Neural progenitor cell (in vitro differentiated cells): ENCODE results near the gene UTS2.

Experiments used
- EZH2 ChIP-seq: fragments of 200-600 bp; sonication (generic); IDR thresholded peaks from 2 replicates; pipeline ENCODE4 v1.6.1; 2017; ENCODE audit warnings: antibody characterized with exemption, mild to moderate bottlenecking, moderate library complexity
- EZH2phosphoT487 ChIP-seq: fragments of 200-600 bp; sonication (generic); IDR thresholded peaks from 2 replicates; pipeline ENCODE4 v1.6.1; 2017; ENCODE audit warnings: antibody characterized with exemption
- TF ChIP-seq, protein P1 (sequence below): fragments of 200-600 bp; sonication (generic); IDR thresholded peaks from 2 replicates; pipeline ENCODE4 v1.5.1; 2017; ENCODE audit warnings: antibody characterized with exemption, mild to moderate bottlenecking

DNA sequence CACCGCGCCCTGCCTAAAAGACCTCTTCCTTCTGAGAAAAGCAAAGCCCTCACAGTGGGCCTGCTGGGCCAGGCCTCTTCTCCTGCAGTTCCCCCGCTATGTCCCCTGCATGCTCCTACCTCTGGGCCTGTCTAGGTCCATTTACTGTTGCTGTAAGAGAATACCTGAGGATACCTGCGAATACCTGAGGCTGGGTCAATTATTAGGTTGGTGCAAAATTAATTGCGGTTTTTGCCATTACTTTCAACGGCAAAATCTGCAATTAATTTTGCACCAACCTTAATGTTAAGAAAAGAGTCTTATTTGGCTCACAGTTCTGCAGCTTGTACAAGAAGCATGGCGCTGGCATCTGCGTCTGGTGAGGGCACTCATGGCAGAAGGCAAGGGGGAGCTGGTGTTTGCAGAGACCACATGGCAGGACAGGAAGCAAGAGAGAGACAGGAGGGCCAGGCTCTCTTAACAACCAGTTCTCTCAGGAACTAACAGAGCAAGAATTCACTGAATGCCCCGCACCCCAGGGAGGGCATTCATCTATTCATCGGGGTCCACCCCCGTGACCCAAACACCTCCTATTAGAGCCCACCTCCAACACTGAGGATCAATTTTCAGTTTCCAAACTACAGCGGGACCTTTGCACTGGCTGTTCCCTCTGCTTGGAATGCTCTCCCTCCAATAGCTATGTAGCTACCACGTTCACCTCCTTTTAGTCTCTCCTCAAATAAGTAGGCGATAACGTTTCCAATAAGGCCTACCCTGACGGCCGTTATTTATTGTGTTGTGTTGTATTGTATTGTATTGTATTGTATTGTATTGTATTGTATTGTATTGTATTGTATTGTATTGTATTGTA lies 9.6 kb upstream of the UTS2 start:
- TF ChIP-seq, protein P1, sequence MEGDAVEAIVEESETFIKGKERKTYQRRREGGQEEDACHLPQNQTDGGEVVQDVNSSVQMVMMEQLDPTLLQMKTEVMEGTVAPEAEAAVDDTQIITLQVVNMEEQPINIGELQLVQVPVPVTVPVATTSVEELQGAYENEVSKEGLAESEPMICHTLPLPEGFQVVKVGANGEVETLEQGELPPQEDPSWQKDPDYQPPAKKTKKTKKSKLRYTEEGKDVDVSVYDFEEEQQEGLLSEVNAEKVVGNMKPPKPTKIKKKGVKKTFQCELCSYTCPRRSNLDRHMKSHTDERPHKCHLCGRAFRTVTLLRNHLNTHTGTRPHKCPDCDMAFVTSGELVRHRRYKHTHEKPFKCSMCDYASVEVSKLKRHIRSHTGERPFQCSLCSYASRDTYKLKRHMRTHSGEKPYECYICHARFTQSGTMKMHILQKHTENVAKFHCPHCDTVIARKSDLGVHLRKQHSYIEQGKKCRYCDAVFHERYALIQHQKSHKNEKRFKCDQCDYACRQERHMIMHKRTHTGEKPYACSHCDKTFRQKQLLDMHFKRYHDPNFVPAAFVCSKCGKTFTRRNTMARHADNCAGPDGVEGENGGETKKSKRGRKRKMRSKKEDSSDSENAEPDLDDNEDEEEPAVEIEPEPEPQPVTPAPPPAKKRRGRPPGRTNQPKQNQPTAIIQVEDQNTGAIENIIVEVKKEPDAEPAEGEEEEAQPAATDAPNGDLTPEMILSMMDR = no peak
- TF ChIP-seq EZH2phosphoT487 (no peak), EZH2 (no peak)
